GM23338 (cell line): ENCODE measurements around the gene DRC7. TPM values are rescaled to one million over a fixed set of nuclear protein-coding genes. Genes with fewer than 3 reads are reported as not detected.

Experiments
- ATAC-seq: fragments of 200-7000 bp; cut with Tn5 transposase; 3 replicates; pipeline ENCODE4 v1.9.1; 2020
- DNase-seq: peaks from one replicate; pipeline ENCODE4 v3.0.0-alpha.2; 2015; ENCODE audit warnings: low spot score
- H2AFZ ChIP-seq: fragments of 200-600 bp; sonication (generic); 2 replicates; pipeline ENCODE4 v1.8.0; 2016; ENCODE audit warnings: antibody characterized with exemption, mild to moderate bottlenecking, moderate library complexity
- H3F3A ChIP-seq: fragments of 200-600 bp; sonication (generic); replicated peaks from 2 replicates; pipeline ENCODE4 v1.8.0; 2017; ENCODE audit warnings: antibody characterized with exemption, mixed run types, low read depth
- H3K27ac ChIP-seq: fragments of 200-600 bp; sonication (generic); 2 replicates; pipeline ENCODE4 v1.6.1; 2016; ENCODE audit warnings: low read depth
- H3K27me3 ChIP-seq: fragments of 200-600 bp; sonication (generic); 2 replicates; pipeline ENCODE4 v1.8.0; 2016; ENCODE audit warnings: mild to moderate bottlenecking, mixed run types, moderate library complexity; ENCODE audit not compliant: insufficient read depth
- H3K36me3 ChIP-seq: fragments of 200-600 bp; sonication (generic); 2 replicates; pipeline ENCODE4 v1.8.0; 2016; ENCODE audit warnings: mild to moderate bottlenecking; ENCODE audit not compliant: insufficient read depth
- H3K4me1 ChIP-seq: fragments of 200-600 bp; sonication (generic); 2 replicates; pipeline ENCODE4 v1.8.0; 2016; ENCODE audit warnings: mild to moderate bottlenecking, moderate library complexity; ENCODE audit not compliant: insufficient read depth
- H3K4me2 ChIP-seq: fragments of 200-600 bp; sonication (generic); 2 replicates; pipeline ENCODE4 v1.7.1; 2017; ENCODE audit warnings: mixed run types
- H3K4me3 ChIP-seq: fragments of 200-600 bp; sonication (generic); 2 replicates; pipeline ENCODE4 v1.6.1; 2016; ENCODE audit warnings: mixed run types
- H3K79me2 ChIP-seq: fragments of 200-600 bp; sonication (generic); replicated peaks from 2 replicates; pipeline ENCODE4 v1.8.0; 2017; ENCODE audit warnings: mild to moderate bottlenecking; ENCODE audit not compliant: insufficient read depth
- H3K9me2 ChIP-seq: fragments of 200-600 bp; sonication (generic); 2 replicates; pipeline ENCODE4 v1.8.0; 2017; ENCODE audit not compliant: insufficient read depth
- H4K20me1 ChIP-seq: fragments of 200-600 bp; sonication (generic); replicated peaks from 2 replicates; pipeline ENCODE4 v1.8.0; 2017; ENCODE audit warnings: mild to moderate bottlenecking; ENCODE audit not compliant: insufficient read depth
- H3K27ac Mint-ChIP-seq: 2 replicates; pipeline ENCODE4 v1.8.0; 2020; ENCODE audit warnings: inconsistent platforms, mild to moderate bottlenecking, moderate library complexity, mixed read lengths
- H3K27me3 Mint-ChIP-seq: 3 replicates; pipeline ENCODE4 v1.8.0; 2022; ENCODE audit warnings: low read depth, mild to moderate bottlenecking, moderate library complexity, mixed read lengths, inconsistent platforms; ENCODE audit not compliant: insufficient read depth, poor library complexity
- H3K36me3 Mint-ChIP-seq: 3 replicates; pipeline ENCODE4 v1.8.0; 2021; ENCODE audit warnings: low read depth, mild to moderate bottlenecking, inconsistent platforms, moderate library complexity, mixed read lengths
- H3K4me1 Mint-ChIP-seq: 3 replicates; pipeline ENCODE4 v1.8.0; 2020; ENCODE audit warnings: mild to moderate bottlenecking, inconsistent platforms, mixed read lengths
- H3K4me3 Mint-ChIP-seq: 3 replicates; pipeline ENCODE4 v1.8.0; 2021; ENCODE audit warnings: moderate library complexity, mild to moderate bottlenecking, inconsistent platforms, mixed read lengths
- H3K9me3 Mint-ChIP-seq: 3 replicates; pipeline ENCODE4 v1.8.0; 2020; ENCODE audit warnings: moderate library complexity, mild to moderate bottlenecking, inconsistent platforms, mixed read lengths
- CREB1 ChIP-seq: fragments of 250-450 bp; sonication (Bioruptor Pico); IDR thresholded peaks from 2 replicates; pipeline ENCODE4 v1.5.0; 2020; ENCODE audit warnings: low read depth, mild to moderate bottlenecking, moderate library complexity
- EZH2 ChIP-seq: fragments of 200-600 bp; sonication (generic); IDR thresholded peaks from one replicate; pipeline ENCODE4 v1.8.0; 2017; ENCODE audit warnings: antibody characterized with exemption, mild to moderate bottlenecking, low read depth; ENCODE audit not compliant: unreplicated experiment
- EZH2phosphoT487 ChIP-seq: fragments of 200-600 bp; sonication (generic); IDR thresholded peaks from one replicate; pipeline ENCODE4 v1.8.1; 2018; ENCODE audit warnings: antibody characterized with exemption; ENCODE audit not compliant: unreplicated experiment
- JUNB ChIP-seq: IDR thresholded peaks from one replicate; pipeline ENCODE4 v1.6.1; 2016; ENCODE audit warnings: antibody characterized with exemption; ENCODE audit not compliant: unreplicated experiment
- NANOG ChIP-seq: IDR thresholded peaks from 2 replicates; pipeline ENCODE4 v1.6.1; 2016; ENCODE audit warnings: antibody characterized with exemption, borderline replicate concordance
- POLR2AphosphoS5 ChIP-seq: IDR thresholded peaks from 2 replicates; pipeline ENCODE4 v1.6.1; 2016; ENCODE audit warnings: antibody characterized with exemption, low read depth
- STAT1 ChIP-seq: IDR thresholded peaks from one replicate; pipeline ENCODE4 v1.6.1; 2016; ENCODE audit warnings: antibody characterized with exemption; ENCODE audit not compliant: unreplicated experiment
- ZNF114 ChIP-seq: fragments of 250-450 bp; sonication (Bioruptor Pico); IDR thresholded peaks from 2 replicates; pipeline ENCODE4 v1.5.0; 2020; ENCODE audit warnings: mild to moderate bottlenecking, moderate library complexity
- ZNF331 ChIP-seq: fragments of 250-450 bp; sonication (Bioruptor Pico); IDR thresholded peaks from 2 replicates; pipeline ENCODE4 v1.5.0; 2020; ENCODE audit warnings: low read depth, mild to moderate bottlenecking, moderate library complexity
- polyA plus RNA-seq: library from polyadenylated mRNA; unstranded; fragments of >200 nt; fragmentation: Nextera tagmentation; extraction: Ambion mirVana; gene quantifications from 2 replicates; pipeline ENCODE4 v1.2.1, GENCODE V29; 2016
- total RNA-seq: library from RNA; depleted of rRNA; stranded (reverse); fragments of >200 nt; shearing (Covaris generic); gene quantifications from 2 replicates; pipeline ENCODE4 v1.2.3, GENCODE V29; 2014
- TF ChIP-seq, protein P1 (sequence below): IDR thresholded peaks from one replicate; pipeline ENCODE4 v1.6.1; 2018; ENCODE audit warnings: antibody characterized with exemption; ENCODE audit not compliant: unreplicated experiment
- TF ChIP-seq, protein P2 (sequence below), 2 experiments: fragments of 200-600 bp in 1 of 2; sonication (generic) in 1 of 2; conservative IDR thresholded peaks; 2 replicates each; pipeline versions ENCODE4 v1.5.1 to v1.6.1; 2016 to 2017; ENCODE audit warnings: antibody characterized with exemption in 2 of 2, low read depth in 2 of 2, mild to moderate bottlenecking in 2 of 2, moderate library complexity in 1 of 2
- TF ChIP-seq, protein P3 (sequence below): IDR thresholded peaks from 2 replicates; pipeline ENCODE4 v1.6.1; 2016; ENCODE audit warnings: antibody characterized with exemption
- TF ChIP-seq, protein P4 (sequence below): fragments of 250-450 bp; sonication (Bioruptor Pico); IDR thresholded peaks from 2 replicates; pipeline ENCODE4 v1.5.0; 2020; ENCODE audit warnings: mild to moderate bottlenecking, moderate library complexity

Gene DRC7
- total and polyA plus RNA-seq, 2 experiments from 2014 or later, result not detected

DNA sequence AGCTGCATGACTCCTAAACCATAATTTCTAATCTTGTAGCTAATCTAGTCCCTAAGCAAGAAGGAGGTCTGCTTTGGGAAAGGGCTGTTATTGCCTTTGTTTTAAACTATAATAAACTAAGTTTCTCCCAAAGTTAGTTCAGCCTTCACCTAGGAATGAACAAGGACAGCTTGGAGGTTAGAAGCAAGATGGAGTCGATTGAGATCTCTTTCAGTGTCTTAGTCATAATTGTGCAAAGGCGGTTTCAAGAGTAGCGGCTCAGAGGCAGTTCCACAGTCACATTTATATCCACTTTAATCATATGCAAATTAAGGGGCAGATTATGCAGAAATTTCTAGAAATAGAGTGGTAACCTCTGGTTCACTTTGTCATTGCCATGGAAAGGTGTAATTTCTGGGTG is 17.4 kb downstream of the DRC7 start:
- H3K4me3 Mint-ChIP-seq, result no peak overlapping the region
- no peaks in the 10 kb centered on the region for H3K9me3 Mint-ChIP-seq
- DNase-seq (no peak), ATAC-seq (no peak)
- Histone ChIP-seq H2AFZ (no peak overlapping the region), H3K27ac (no peak overlapping the region), H3F3A (no peaks in the 10 kb centered on the region), H3K4me2 (no peak overlapping the region), H3K9me2 (no peaks in the 10 kb centered on the region), H3K79me2 (no peaks in the 10 kb centered on the region), H3K27me3 (no peaks in the 10 kb centered on the region), H3K4me1 (no peaks in the 10 kb centered on the region), H3K4me3 (no peak overlapping the region), H4K20me1 (no peaks in the 10 kb centered on the region), H3K36me3 (no peaks in the 10 kb centered on the region)
- TF ChIP-seq CREB1 (CRISPR knock-in tag) (no peak), JUNB (no peak), EZH2phosphoT487 (no peak), ZNF331 (CRISPR knock-in tag) (no peak), ZNF114 (no peak), NANOG (no peak), EZH2 (no peak), POLR2AphosphoS5 (no peak), STAT1 (no peak)
- TF ChIP-seq, protein P1, sequence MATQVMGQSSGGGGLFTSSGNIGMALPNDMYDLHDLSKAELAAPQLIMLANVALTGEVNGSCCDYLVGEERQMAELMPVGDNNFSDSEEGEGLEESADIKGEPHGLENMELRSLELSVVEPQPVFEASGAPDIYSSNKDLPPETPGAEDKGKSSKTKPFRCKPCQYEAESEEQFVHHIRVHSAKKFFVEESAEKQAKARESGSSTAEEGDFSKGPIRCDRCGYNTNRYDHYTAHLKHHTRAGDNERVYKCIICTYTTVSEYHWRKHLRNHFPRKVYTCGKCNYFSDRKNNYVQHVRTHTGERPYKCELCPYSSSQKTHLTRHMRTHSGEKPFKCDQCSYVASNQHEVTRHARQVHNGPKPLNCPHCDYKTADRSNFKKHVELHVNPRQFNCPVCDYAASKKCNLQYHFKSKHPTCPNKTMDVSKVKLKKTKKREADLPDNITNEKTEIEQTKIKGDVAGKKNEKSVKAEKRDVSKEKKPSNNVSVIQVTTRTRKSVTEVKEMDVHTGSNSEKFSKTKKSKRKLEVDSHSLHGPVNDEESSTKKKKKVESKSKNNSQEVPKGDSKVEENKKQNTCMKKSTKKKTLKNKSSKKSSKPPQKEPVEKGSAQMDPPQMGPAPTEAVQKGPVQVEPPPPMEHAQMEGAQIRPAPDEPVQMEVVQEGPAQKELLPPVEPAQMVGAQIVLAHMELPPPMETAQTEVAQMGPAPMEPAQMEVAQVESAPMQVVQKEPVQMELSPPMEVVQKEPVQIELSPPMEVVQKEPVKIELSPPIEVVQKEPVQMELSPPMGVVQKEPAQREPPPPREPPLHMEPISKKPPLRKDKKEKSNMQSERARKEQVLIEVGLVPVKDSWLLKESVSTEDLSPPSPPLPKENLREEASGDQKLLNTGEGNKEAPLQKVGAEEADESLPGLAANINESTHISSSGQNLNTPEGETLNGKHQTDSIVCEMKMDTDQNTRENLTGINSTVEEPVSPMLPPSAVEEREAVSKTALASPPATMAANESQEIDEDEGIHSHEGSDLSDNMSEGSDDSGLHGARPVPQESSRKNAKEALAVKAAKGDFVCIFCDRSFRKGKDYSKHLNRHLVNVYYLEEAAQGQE, result no peak
- TF ChIP-seq, protein P2, sequence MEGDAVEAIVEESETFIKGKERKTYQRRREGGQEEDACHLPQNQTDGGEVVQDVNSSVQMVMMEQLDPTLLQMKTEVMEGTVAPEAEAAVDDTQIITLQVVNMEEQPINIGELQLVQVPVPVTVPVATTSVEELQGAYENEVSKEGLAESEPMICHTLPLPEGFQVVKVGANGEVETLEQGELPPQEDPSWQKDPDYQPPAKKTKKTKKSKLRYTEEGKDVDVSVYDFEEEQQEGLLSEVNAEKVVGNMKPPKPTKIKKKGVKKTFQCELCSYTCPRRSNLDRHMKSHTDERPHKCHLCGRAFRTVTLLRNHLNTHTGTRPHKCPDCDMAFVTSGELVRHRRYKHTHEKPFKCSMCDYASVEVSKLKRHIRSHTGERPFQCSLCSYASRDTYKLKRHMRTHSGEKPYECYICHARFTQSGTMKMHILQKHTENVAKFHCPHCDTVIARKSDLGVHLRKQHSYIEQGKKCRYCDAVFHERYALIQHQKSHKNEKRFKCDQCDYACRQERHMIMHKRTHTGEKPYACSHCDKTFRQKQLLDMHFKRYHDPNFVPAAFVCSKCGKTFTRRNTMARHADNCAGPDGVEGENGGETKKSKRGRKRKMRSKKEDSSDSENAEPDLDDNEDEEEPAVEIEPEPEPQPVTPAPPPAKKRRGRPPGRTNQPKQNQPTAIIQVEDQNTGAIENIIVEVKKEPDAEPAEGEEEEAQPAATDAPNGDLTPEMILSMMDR (conservative IDR thresholded peaks at IDR 0.05; ENCODE audit: low read depth in 2 of 2), result no peak
- TF ChIP-seq, protein P3, sequence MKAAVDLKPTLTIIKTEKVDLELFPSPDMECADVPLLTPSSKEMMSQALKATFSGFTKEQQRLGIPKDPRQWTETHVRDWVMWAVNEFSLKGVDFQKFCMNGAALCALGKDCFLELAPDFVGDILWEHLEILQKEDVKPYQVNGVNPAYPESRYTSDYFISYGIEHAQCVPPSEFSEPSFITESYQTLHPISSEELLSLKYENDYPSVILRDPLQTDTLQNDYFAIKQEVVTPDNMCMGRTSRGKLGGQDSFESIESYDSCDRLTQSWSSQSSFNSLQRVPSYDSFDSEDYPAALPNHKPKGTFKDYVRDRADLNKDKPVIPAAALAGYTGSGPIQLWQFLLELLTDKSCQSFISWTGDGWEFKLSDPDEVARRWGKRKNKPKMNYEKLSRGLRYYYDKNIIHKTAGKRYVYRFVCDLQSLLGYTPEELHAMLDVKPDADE, result no peak
- TF ChIP-seq, protein P4, sequence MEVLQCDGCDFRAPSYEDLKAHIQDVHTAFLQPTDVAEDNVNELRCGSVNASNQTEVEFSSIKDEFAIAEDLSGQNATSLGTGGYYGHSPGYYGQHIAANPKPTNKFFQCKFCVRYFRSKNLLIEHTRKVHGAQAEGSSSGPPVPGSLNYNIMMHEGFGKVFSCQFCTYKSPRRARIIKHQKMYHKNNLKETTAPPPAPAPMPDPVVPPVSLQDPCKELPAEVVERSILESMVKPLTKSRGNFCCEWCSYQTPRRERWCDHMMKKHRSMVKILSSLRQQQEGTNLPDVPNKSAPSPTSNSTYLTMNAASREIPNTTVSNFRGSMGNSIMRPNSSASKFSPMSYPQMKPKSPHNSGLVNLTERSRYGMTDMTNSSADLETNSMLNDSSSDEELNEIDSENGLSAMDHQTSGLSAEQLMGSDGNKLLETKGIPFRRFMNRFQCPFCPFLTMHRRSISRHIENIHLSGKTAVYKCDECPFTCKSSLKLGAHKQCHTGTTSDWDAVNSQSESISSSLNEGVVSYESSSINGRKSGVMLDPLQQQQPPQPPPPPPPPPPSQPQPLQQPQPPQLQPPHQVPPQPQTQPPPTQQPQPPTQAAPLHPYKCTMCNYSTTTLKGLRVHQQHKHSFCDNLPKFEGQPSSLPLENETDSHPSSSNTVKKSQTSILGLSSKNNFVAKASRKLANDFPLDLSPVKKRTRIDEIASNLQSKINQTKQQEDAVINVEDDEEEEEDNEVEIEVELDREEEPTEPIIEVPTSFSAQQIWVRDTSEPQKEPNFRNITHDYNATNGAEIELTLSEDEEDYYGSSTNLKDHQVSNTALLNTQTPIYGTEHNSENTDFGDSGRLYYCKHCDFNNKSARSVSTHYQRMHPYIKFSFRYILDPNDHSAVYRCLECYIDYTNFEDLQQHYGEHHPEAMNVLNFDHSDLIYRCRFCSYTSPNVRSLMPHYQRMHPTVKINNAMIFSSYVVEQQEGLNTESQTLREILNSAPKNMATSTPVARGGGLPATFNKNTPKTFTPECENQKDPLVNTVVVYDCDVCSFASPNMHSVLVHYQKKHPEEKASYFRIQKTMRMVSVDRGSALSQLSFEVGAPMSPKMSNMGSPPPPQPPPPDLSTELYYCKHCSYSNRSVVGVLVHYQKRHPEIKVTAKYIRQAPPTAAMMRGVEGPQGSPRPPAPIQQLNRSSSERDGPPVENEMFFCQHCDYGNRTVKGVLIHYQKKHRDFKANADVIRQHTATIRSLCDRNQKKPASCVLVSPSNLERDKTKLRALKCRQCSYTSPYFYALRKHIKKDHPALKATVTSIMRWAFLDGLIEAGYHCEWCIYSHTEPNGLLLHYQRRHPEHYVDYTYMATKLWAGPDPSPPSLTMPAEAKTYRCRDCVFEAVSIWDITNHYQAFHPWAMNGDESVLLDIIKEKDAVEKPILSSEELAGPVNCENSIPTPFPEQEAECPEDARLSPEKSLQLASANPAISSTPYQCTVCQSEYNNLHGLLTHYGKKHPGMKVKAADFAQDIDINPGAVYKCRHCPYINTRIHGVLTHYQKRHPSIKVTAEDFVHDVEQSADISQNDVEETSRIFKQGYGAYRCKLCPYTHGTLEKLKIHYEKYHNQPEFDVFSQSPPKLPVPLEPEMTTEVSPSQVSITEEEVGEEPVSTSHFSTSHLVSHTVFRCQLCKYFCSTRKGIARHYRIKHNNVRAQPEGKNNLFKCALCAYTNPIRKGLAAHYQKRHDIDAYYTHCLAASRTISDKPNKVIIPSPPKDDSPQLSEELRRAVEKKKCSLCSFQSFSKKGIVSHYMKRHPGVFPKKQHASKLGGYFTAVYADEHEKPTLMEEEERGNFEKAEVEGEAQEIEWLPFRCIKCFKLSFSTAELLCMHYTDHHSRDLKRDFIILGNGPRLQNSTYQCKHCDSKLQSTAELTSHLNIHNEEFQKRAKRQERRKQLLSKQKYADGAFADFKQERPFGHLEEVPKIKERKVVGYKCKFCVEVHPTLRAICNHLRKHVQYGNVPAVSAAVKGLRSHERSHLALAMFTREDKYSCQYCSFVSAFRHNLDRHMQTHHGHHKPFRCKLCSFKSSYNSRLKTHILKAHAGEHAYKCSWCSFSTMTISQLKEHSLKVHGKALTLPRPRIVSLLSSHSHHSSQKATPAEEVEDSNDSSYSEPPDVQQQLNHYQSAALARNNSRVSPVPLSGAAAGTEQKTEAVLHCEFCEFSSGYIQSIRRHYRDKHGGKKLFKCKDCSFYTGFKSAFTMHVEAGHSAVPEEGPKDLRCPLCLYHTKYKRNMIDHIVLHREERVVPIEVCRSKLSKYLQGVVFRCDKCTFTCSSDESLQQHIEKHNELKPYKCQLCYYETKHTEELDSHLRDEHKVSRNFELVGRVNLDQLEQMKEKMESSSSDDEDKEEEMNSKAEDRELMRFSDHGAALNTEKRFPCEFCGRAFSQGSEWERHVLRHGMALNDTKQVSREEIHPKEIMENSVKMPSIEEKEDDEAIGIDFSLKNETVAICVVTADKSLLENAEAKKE, result no peak
- H3K36me3 Mint-ChIP-seq, result no peaks in the 10 kb centered on the region
- peaks cover 9% of the 10 kb centered on the region for H3K27me3 Mint-ChIP-seq
- H3K4me1 Mint-ChIP-seq, result no peaks in the 10 kb centered on the region
- H3K27ac Mint-ChIP-seq, result no peak overlapping the region
